HG02885 (cell line): ENCODE measurements around the gene TTBK2.
A peak's percentile ranks its signal among the peaks of the same experiment; 100 is the strongest.
"Not testable (repeated sequence)": the region's sequence is repeated elsewhere in the genome, so short reads cannot be mapped to it uniquely, and the experiment has no call there.

Source experiments
- ATAC-seq: cut with Tn5 transposase; IDR thresholded peaks from one replicate; pipeline ENCODE4 v1.9.1; 2021; ENCODE audit warnings: mild to moderate bottlenecking; ENCODE audit not compliant: unreplicated experiment, poor library complexity

Gene TTBK2

GRCh38 chr15:42772901-42773300 lies 147.7 kb downstream of the TTBK2 start:
- no peak for ATAC-seq

- no peak for ATAC-seq
Measured at GRCh38 chr15:42772144-42772543, 148.4 kb downstream of the TTBK2 start.

- ATAC-seq: not testable (repeated sequence)
Measured at GRCh38 chr15:42766109-42766508, 154.5 kb downstream of the TTBK2 start.

GRCh38 chr15:42764154-42764731 lies 156.3 kb downstream of the TTBK2 start:
- not testable (repeated sequence) for ATAC-seq

GRCh38 chr15:42761813-42762212 lies 158.8 kb downstream of the TTBK2 start:
- not testable (repeated sequence) for ATAC-seq

GRCh38 chr15:42760759-42761158 lies 159.8 kb downstream of the TTBK2 start:
- no peak for ATAC-seq

- ATAC-seq: no peak
Measured at GRCh38 chr15:42759093-42759492, 161.5 kb downstream of the TTBK2 start.

GRCh38 chr15:42750306-42750705 lies 170.3 kb downstream of the TTBK2 start:
- ATAC-seq: no peak

- ATAC-seq: no peak
Measured at GRCh38 chr15:42749266-42749665, 171.3 kb downstream of the TTBK2 start.

- no peak for ATAC-seq
Measured at GRCh38 chr15:42744195-42744594, 176.4 kb downstream of the TTBK2 start.

- ATAC-seq: no peak
Measured at GRCh38 chr15:42742149-42742548, 178.4 kb downstream of the TTBK2 start.

- no peak for ATAC-seq
Measured at GRCh38 chr15:42741710-42742109, 178.9 kb downstream of the TTBK2 start.

- no peak for ATAC-seq
Measured at GRCh38 chr15:42737529-42738328, 182.8 kb downstream of the TTBK2 start.

- peak; percentile 88 for ATAC-seq
Measured at GRCh38 chr15:42736793-42737528, 183.6 kb downstream of the TTBK2 start, which contains the start of gene CDAN1. CDAN1 (minus strand) TSS chr15:42737128; CDS start chr15:42737102, 26 bp downstream.

- peak; percentile 47 for ATAC-seq
Measured at GRCh38 chr15:42736178-42736792, 184.3 kb downstream of the TTBK2 start.

- no peak for ATAC-seq
Measured at GRCh38 chr15:42735382-42736165, 185.0 kb downstream of the TTBK2 start.

- no peak for ATAC-seq
Measured at GRCh38 chr15:42734076-42734672, 186.4 kb downstream of the TTBK2 start.

GRCh38 chr15:42733027-42733426 lies 187.6 kb downstream of the TTBK2 start:
- no peak for ATAC-seq

- ATAC-seq: no peak
Measured at GRCh38 chr15:42732095-42732827, 188.3 kb downstream of the TTBK2 start.
